Measurements from ENCODE around the gene FAM149A. TPM values are rescaled to one million over a fixed set of nuclear protein-coding genes. Genes with fewer than 3 reads are reported as not detected.

Gene FAM149A
- total and polyA plus RNA-seq, 3 donors from 2014 or later, result 11.3 to 14.9 (median 13.8) TPM

DNA sequence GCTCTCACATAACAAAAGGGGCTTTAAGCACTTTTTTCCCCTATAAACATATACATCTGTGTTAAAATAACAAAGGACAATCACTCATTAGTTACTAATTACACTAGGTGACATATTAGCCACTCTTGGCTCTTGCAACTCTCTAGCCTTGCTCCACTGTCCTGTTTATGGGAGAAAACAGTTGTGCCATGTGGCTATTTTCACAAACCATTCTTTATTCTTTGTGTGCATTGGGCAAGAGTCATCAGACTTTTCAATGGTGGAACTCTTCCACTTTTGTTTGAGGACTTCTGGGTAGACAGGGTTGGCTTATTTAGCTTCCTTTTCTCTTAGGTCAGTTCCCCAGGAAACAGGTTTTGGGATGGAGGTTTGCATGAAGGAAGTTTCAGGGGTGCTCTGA, 16.0 kb upstream of the FAM149A start:
- no peak overlapping the region for H3K27ac ChIP-seq
- no peaks in the 10 kb centered on the region for H3K36me3 ChIP-seq (ENCODE audit: low read depth, missing control alignments)
- DNase-seq, result no peak
- TF ChIP-seq, protein P1, sequence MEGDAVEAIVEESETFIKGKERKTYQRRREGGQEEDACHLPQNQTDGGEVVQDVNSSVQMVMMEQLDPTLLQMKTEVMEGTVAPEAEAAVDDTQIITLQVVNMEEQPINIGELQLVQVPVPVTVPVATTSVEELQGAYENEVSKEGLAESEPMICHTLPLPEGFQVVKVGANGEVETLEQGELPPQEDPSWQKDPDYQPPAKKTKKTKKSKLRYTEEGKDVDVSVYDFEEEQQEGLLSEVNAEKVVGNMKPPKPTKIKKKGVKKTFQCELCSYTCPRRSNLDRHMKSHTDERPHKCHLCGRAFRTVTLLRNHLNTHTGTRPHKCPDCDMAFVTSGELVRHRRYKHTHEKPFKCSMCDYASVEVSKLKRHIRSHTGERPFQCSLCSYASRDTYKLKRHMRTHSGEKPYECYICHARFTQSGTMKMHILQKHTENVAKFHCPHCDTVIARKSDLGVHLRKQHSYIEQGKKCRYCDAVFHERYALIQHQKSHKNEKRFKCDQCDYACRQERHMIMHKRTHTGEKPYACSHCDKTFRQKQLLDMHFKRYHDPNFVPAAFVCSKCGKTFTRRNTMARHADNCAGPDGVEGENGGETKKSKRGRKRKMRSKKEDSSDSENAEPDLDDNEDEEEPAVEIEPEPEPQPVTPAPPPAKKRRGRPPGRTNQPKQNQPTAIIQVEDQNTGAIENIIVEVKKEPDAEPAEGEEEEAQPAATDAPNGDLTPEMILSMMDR (IDR thresholded peaks at IDR 0.05), result no peak
- no peak for TF ChIP-seq POLR2A (IDR thresholded peaks at IDR 0.05)
- intact Hi-C loops (cut with DNase I; ENCODE audit: low total_unique reads), result no loop called here
- H3K4me1 ChIP-seq, result no peaks in the 10 kb centered on the region
- H3K27me3 ChIP-seq, result no peaks in the 10 kb centered on the region
- H3K9me3 ChIP-seq, result no peaks in the 10 kb centered on the region
- H3K4me3 ChIP-seq, result no peak overlapping the region

DNA sequence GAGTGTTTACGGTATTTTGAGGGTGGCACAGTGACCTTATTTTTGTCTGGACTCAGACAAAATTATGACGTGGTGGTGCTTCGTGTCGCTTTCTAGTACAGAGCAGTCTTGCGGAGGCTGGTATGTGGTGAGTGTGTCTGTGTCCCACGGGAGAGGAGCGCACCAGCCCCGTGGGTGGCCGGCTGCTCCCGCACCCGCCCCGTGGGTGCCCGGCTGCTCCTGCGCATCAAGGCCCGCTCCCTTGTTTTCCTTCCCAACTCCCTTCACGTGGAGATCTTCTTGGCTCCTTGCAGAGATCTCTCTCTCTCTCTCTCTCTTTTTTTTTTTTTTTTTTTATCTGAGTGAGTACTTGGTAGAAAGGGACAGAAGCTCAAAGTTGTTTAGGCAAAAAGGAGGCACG, 12.2 kb upstream of the FAM149A start:
- Histone ChIP-seq H3K27ac (no peak overlapping the region), H3K4me3 (no peak overlapping the region), H3K27me3 (no peaks in the 10 kb centered on the region), H3K4me1 (no peaks in the 10 kb centered on the region), H3K9me3 (no peaks in the 10 kb centered on the region), H3K36me3 (ENCODE audit: low read depth, missing control alignments) (no peaks in the 10 kb centered on the region)
- TF ChIP-seq POLR2A (IDR thresholded peaks at IDR 0.05), result no peak
- TF ChIP-seq, protein P1 (IDR thresholded peaks at IDR 0.05), result no peak
- intact Hi-C loops (cut with DNase I; ENCODE audit: low total_unique reads), result no loop called here
- 65 to 66% methylated on average over 17 of the region's 17 CpGs for WGBS, 2 donors
- no peak for DNase-seq

DNA sequence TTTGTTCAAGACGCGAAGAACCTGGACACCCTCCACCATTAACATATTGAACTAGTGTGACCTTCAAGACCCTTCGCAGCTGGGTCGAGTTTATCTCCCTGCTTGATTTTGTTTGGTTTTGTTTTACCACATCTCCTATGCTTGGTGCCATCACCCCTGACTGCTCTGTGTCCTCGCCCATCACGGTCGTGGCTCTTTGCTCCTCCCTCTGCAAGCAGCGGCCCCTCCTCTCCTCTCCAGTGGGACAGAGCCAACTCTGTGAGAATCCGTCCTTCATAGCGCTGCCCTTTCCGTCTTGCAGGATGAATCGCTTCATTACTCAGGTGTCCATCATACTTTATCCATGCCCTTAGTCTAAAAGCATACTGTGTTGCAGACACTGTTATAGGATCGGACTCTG, 9.1 kb upstream of the FAM149A start:
- H3K27me3 ChIP-seq, result no peaks in the 10 kb centered on the region
- H3K4me1 ChIP-seq, result no peaks in the 10 kb centered on the region
- H3K27ac ChIP-seq, result no peak overlapping the region
- no peaks in the 10 kb centered on the region for H3K9me3 ChIP-seq
- WGBS, 2 donors, result 74 to 77% methylated on average over 13 of the region's 13 CpGs
- no peaks in the 10 kb centered on the region for H3K36me3 ChIP-seq (ENCODE audit: low read depth, missing control alignments)
- TF ChIP-seq POLR2A (IDR thresholded peaks at IDR 0.05), result no peak
- TF ChIP-seq, protein P1 (IDR thresholded peaks at IDR 0.05), result no peak
- H3K4me3 ChIP-seq, result no peak overlapping the region
- DNase-seq, result no peak
- intact Hi-C loops (cut with DNase I; ENCODE audit: low total_unique reads), result no loop called here

DNA sequence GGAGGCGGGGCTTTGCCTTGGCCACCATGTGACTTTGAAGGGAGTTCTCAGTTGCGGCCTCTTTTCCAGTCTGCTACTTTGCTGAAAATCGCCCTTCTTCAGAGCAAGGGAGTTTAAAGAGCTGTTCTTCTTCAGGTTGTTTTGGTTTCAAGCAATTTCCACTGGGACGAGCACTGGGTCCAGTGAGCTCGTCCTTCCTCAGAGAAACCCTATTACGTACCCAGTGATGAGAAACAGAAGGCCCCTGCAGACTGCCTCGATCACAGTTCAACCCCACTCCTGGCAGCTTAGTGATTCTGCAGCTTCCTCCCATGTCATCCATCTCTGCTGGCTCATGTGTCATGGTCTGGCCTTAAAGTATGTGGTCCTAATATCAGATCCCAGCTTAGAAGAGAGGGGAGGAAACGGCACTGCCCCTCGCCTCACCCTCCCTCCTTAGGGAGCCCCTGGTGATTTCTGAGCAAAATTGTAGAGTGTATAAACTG, 7.8 kb upstream of the FAM149A start:
- Histone ChIP-seq H3K27ac (no peak overlapping the region), H3K9me3 (no peaks in the 10 kb centered on the region), H3K36me3 (ENCODE audit: low read depth, missing control alignments) (no peaks in the 10 kb centered on the region), H3K4me1 (no peaks in the 10 kb centered on the region), H3K27me3 (no peaks in the 10 kb centered on the region), H3K4me3 (no peak overlapping the region)
- TF ChIP-seq, protein P1 (IDR thresholded peaks at IDR 0.05), result no peak
- TF ChIP-seq POLR2A (IDR thresholded peaks at IDR 0.05), result no peak
- WGBS, 2 donors, result 83 to 87% methylated on average over 9 of the region's 9 CpGs
- intact Hi-C loops (cut with DNase I; ENCODE audit: low total_unique reads), result no loop called here
- no peak for DNase-seq

DNA sequence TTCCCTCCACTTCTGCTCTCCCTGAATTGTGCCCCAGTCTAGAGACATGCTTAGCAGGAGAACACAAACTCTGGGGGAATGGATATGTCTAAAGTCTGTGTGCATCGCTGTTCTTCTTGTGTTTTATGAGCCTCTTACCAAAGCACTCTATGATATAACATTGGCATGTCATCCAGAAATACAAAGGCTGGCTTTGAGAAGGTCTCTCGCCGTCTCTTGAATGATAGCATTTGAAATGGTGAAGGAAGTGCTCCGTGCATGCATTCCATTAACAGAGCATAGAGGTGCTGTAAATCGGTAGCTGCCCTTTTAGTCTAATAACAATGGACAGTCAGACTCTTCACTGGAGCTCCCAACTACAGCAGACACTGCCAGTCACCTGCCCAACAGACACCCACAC, 7.1 kb upstream of the FAM149A start:
- Histone ChIP-seq H3K27ac (no peak overlapping the region), H3K27me3 (no peaks in the 10 kb centered on the region), H3K4me1 (no peaks in the 10 kb centered on the region), H3K9me3 (no peaks in the 10 kb centered on the region), H3K36me3 (ENCODE audit: low read depth, missing control alignments) (no peaks in the 10 kb centered on the region), H3K4me3 (no peak overlapping the region)
- TF ChIP-seq POLR2A (IDR thresholded peaks at IDR 0.05), result no peak
- TF ChIP-seq, protein P1 (IDR thresholded peaks at IDR 0.05), result no peak
- intact Hi-C loops (cut with DNase I; ENCODE audit: low total_unique reads), result no loop called here
- 80% methylated on average over 5 of the region's 5 CpGs for WGBS, 2 donors
- DNase-seq, result no peak

All from testis (tissue), 3 donors.